Muscle of back (tissue), 13 donors: ENCODE measurements around the gene SELPLG. TPM values are rescaled to one million over a fixed set of nuclear protein-coding genes. Genes with fewer than 3 reads are reported as not detected.
A peak's percentile ranks its signal among the peaks of the same experiment; 100 is the strongest.
"Not testable (repeated sequence)": the region's sequence is repeated elsewhere in the genome, so short reads cannot be mapped to it uniquely, and the experiment has no call there.

Experiments
- DNase-seq, 3 donors: peaks; one replicate each; pipeline versions ENCODE4 v3.0.0 to v3.0.0-alpha.2; 2013
- long read RNA-seq, 9 donors: transcript quantifications; one replicate each; lab custom pipeline, GENCODE V29; 2026
- polyA plus RNA-seq, 10 donors: library from polyadenylated mRNA; unstranded; fragments of 120-200 nt; gene quantifications; one replicate each; pipeline ENCODE4 v1.2.1, GENCODE V29; 2013; ENCODE audit not compliant: insufficient read length in 10 of 10

Gene SELPLG, protein sequence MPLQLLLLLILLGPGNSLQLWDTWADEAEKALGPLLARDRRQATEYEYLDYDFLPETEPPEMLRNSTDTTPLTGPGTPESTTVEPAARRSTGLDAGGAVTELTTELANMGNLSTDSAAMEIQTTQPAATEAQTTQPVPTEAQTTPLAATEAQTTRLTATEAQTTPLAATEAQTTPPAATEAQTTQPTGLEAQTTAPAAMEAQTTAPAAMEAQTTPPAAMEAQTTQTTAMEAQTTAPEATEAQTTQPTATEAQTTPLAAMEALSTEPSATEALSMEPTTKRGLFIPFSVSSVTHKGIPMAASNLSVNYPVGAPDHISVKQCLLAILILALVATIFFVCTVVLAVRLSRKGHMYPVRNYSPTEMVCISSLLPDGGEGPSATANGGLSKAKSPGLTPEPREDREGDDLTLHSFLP
- 10 to 100 TPM in 1 of 10 donors, 1 to 10 TPM in 9; 3.6 to 13.0 (median 4.3) TPM for polyA plus RNA-seq
- long read RNA-seq, donor 1, partial matches to known transcripts: 0 of 3 reads
- long read RNA-seq, donor 1, other reads (novel, unspliced or antisense): 0 of 3 reads
- long read RNA-seq, donor 2, partial matches to known transcripts: 0 of 2 reads
- long read RNA-seq, donor 2, other reads (novel, unspliced or antisense): 0 of 2 reads
- long read RNA-seq, donor 3: 0 reads
- long read RNA-seq, donor 4, partial matches to known transcripts: 0 of 2 reads
- long read RNA-seq, donor 4, other reads (novel, unspliced or antisense): 0 of 2 reads
- long read RNA-seq, donor 5, partial matches to known transcripts: 0 of 3 reads
- long read RNA-seq, donor 5, other reads (novel, unspliced or antisense): 0 of 3 reads
- long read RNA-seq, donor 6, transcript SELPLG-203 (2 exons, 2,256 nt): major isoform, 5 of 5 reads
- long read RNA-seq, donor 6, partial matches to known transcripts: 0 of 5 reads
- long read RNA-seq, donor 6, other reads (novel, unspliced or antisense): 0 of 5 reads
- long read RNA-seq, donor 7, partial matches to known transcripts: 0 of 1 reads
- long read RNA-seq, donor 7, other reads (novel, unspliced or antisense): 0 of 1 reads
- long read RNA-seq, donor 8, partial matches to known transcripts: 0 of 2 reads
- long read RNA-seq, donor 8, other reads (novel, unspliced or antisense): 0 of 2 reads
- long read RNA-seq, donor 9: 0 reads

DNA sequence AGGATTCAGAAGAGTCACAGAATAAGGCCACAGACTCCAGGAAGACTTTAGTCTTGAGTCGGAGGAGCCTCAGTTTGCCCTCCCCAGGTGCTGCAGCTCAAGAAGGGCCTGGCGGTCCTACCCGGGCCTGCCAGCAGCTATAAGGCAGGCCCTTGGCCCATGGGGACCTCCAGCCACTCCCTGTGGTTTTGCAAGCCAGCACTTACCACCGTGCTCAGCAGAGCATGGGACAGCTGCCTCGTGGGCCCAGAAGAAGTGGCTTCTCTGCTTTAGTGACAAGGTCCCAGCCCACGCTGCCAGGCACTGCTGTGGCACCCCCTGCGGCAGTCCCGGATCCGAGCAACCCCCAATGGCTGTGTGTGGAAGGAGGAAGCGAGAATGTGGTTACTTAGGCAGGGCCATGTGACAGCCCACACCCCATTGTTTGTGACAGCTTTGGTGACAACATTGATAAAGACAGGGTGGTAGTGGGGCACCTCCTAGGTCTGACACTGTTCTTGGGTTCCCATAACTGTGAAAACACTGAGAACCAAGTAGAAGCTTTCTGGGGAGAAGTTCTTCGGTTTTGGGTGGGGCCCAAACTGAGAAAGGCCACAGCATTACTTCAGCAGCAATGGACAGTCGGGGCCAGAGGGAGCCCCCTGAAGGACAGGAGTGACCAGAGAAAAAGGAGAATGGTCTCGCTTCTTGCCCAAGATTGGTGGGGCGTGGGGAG, at the start of gene SELPLG:
SELPLG (minus strand) TSS at position 361 of the 715 bp plus-strand sequence. CDS start 9,587 bp downstream, outside the sequence.
- no peak for DNase-seq

DNA sequence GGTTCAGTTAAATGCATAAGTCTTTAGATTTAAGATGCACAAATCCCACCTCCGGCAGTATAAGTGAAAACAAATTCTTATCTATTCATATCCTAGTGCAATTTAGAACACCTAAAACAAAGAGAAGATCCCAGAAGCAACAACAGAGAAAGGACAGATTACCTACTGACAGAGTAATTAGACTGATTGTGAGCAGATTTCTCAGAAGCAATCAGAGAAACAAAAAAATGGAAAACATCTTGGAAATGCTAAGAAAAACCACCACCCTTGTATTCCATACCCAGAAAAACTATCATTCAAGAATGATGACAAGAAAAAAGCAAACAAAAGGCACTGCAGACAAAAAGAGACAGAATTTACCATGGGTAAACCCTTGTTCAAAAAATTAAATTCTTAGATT, 47.6 kb upstream of the SELPLG start:
- no peak for DNase-seq

DNA sequence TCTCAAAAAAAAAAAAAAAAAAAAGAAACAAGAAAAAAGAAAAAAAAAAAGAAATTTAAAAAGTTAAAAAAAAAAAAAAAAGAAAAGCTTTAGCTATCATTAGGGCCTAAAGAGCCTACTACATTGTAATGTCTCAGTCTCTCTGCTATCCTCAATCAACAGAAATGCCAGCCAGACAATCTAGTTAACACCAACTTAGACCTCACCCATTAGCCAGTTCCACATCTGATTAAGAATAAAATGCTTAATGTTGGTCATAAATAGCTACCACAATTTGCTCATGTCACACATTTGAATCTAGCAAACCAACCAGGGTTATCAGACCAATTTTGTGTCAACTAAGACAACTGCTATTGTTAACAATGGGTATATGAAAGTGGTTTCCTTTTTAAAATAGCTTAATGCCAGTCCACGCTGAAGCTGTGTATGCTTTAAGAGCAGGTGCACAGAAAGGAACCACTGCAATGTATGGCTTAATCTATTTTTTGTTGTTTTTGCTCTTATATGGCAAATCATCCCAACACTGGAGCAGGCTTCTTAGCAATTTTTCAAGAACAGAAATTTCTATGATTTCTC, 45.5 kb upstream of the SELPLG start:
- no peak for DNase-seq

DNA sequence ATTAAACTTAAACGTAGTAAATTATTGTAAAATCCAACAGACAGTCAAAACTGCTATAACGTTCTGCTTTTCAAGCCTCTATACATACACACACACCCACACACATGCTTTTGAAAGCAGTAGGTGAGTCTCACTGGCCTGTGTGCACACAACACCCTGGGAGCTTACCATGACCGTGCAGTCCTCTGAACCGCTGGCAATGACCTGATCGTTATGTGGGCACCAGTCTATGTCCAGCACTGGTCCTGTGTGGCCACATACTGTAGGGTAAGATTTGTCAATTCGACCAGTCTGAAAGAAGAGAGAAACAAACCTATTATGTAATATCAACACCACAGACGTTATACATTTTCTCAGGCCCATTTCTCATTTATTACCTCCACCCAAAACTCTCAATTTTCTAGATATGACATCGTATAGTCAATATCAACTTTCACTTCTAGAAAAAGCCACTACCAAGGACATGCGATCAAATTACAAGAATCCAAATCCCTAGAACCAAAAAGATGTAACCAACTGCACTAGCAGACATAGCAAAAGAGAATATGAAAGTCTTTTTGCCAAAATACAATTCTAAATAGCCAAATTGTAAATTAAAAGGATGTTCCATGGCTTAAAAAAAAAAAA, 44.5 kb upstream of the SELPLG start:
- no peak for DNase-seq

DNA sequence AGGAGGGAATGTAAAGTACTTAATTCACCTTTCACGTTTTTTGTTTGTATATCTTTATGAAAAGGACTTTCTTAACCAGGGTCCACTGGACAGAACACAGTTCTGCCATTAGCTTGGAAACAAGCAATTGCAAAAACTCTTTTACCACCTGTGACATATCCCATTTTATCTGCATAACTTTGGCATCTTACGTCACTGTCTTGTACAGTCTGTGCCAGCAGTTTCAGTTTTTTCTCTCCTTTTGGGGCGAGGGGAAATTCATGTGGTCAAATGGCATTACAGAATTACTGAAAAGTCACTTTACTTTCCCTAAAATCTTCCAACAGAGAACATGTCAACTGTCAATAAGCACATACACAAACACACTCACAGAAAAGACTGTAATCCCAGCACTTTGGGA, 43.7 kb upstream of the SELPLG start:
- no peak for DNase-seq

DNA sequence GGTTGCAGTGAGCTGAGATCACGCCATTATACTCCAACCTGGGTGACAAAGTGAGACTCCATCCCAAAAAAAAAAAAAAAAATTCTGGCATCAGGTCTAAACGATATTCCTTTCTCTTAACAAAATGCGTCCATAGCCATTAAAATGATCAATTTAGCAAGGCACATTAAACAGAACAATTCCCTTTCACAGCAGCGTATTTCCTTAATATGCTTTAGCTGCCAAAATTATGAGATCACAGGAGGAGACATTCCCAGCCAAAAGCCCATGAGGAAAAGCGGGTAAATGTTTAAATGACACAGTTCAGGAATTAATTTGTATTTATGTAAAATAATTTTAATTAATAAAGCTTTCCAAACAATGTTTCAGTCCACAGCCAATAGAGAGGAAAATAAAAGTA, 43.0 kb upstream of the SELPLG start:
- no peak for DNase-seq

DNA sequence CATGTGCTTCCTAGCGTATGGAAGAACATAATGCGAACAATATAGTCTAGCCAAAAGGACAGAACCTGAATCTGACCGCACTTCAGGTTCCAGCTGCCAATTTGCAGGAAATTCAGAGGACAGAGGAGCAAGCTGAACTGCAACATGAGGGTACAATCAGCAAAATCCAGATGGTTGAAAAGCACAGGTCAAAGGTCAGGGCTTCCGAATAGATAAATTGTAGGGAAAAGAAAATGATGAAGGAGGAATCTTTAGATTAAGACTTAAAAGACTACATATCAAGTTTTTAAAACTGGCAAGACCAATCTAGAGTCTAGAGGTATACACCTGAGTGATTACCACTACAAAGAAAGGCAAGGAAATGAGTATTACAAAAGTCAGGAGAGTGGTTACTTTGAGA, 42.1 kb upstream of the SELPLG start:
- DNase-seq: no peak

DNA sequence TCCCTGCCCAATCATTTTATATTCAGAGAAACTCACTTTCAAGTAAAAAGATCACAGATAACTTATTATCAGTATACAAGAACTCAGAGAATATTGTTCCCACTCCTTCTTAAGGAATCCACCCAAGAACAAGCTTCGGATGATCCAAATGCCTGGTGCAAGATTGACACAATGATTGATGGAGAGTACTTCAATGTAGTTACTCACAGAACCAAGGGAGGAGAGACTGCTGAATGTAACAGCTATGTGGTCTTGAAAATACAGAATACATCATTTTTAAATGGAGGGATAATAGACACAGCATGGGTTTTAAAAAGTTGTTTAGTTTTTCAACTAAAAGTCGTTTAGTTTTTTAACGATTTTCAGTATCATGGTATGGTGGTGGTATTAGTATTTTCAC, 38.4 kb upstream of the SELPLG start:
- no peak for DNase-seq

DNA sequence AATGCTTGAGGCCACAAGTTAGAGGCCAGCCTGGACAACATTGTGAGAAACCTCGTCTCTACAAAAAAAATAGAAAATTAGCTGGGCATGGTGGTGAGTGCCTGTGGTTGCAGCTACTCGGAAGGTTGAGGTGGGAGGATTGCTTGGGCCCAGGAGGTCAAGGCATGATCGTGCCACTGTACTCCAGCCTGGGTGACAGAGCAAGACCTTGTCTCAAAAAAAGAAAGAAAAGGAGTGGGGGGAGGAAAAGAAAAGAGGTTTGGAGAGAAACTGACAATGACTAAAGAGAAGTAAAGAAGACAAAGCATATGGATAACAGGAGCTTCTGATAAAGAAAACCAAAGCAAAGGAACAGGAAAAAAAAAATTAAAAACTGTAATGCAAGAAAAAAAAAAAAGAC, 37.4 kb upstream of the SELPLG start:
- no peak for DNase-seq

DNA sequence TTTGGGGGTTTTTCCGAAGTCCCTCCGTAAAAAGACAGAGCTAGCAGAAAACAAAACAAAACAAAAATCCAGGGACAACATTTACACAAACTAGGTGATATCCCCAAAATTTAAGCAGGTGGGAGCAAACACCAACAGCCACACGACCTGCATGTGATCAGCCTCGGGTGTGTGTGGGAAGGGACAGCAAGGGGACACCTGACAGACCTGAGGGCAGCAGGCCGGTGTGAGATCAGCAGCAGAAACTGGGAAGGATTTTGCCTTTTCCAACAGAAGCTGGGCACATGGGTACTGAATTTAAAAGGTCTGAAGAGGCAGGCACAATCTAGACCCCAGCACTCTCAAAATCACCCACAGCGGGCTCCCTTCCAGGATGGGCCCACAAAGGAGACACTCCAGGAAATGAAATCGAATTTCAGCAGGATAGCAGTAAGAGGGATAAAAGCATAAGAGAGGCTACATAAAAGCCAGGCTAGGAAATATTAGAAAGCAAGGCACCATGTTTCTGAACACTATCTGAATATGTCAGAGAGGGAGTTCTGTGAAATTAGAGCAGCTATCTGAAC, 36.5 kb upstream of the SELPLG start:
- no peak for DNase-seq

DNA sequence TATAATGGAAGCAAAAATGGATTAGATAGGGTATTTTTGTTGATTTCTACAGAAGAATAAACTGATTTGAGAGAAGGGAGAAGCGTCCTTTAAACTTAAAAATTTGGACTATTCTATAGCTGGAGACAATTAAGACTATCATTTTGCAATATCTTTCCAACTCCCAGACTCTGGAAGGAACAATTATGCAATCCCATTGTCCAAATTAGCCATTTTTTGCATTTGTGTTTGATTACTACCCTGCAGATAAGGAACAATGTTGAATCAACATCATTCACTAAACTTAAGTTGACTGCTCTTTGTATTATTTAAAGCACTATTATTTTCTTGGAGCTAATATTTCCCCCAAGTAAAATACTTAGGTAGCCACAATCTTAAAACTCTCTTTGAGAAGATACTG, 34.8 kb upstream of the SELPLG start:
- peak in 1 of 3 donors; percentile 22 for DNase-seq

DNA sequence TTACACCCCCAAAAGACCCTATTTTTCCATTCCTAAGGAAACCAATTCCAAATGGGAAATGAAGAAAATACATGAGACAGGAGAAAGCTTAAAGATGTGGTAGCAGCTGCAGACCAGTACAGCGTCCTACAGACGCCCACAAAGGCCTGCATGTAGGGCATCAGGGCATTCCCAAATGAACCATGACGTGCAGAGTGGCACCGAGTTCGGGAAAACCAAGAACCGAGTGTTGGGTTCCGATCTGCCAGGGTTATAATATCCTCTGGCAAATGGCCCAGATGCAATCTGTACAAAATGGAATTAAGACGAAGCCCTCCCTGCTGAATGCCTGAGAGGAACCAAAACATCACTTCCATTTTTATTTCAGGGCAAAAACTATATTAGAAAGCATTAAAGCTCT, 34.4 kb upstream of the SELPLG start:
- DNase-seq: peak in 1 of 3 donors; percentile 40

DNA sequence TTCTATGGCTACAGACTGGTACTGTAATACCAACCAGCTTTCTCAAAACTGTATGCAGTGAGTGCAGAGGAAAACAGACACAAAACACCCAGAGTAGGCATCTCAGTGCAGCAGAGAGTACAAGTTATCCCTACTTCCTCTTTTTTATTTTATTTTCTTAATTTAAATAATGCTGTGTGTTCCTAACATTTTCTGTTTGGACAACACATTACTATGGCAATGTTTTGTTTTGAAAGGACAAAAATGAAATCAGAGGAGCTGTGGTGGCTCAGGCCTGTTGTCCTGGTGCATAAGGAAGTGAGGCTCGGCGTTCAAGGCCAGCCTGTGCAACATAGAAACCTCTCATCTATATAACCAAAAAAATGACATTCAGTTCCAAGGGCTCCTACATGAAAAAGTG, 33.7 kb upstream of the SELPLG start:
- no peak for DNase-seq

DNA sequence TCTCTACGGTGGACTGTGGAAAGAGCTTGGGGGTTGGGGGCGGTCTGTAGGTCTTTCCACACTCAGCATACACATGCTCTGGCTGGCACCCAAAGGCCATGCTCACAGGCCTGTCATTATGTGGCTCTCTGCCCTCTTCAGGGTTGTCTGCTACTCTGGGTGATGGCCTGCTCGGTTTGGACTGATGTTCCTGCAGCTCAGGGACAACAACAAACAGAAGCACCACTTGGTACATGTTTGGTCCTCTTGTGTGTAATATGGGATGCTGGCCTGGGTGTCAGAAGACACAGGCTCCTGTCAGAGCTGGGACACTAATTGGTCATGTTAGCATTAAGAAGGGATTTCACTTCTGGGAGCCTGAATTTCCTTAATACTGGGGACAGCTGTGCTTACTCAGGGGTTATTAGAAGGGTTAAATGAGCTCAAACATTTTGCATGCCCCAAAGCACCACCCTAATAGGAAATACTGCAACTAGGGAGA, 32.7 kb upstream of the SELPLG start:
- DNase-seq: peak in 1 of 3 donors; percentile 71

DNA sequence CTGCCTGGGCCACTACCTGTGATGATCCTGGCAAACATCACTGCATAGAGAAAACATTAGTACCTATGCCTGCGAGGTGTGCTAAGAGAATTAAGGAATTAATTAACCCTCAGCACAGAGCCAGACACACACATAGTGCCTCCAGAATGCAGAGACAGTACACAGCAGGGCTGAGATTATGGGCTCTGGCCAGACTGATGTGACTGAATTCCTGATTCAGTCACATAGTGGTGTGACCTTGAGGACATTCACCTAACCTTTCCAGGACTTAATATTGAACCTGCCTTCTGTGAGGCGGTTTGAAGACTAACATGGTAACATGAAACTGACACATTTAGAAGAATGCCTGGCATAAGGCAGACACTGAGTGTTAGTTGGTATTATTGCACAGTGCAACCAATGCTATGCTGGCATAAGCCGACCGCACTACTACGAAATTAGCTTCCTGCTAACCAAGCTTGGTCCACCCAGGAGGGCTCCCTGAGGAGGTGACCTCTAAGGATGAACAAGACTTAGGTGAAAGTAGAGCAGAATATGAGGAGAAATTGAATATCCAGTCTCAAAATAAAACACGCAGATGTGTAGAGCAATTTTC, 32.0 kb upstream of the SELPLG start:
- DNase-seq: no peak

DNA sequence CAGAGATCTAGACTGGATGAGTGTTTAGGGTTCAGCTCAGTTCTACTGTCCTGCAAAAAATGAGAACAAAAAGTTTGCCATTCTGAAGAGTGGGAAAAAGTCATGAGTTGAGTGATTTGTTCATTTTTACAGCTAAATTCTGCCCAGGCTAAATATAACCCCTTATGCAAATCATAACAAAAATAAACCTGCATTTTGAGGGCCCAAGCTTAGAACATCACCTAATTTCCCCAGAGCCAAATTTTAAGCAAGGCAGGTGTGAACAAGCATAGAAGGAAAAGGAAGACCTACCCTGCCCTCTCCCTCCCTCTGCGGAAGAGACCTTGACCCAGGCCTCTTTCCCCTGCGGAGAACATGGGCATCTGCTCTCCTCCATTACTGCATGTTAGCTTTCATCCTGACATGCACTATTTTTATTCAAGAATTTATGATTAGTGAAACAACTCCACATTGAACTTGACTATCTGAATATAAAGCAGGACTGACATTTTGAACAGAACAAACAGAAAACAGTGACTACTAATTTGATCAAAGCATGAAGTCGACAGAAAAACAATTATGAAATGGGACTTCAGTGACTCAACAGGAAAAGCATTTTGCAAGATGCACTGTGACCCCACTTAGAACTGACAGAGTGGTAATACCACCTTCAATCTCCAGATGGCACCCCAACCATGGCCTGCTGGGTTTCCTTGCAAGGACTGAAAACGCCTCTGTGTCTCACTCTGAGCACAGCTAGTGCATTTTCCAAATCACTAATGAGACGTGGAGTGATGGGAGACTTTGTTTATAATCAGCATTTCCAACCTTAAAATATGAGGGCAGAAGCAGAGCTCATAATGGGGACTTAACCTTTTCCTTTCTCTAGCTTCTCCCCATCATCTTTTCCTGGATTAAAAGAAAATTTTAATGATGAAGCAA, 30.9 kb upstream of the SELPLG start:
- DNase-seq: peak; percentile 90 to 93 (median 91)

DNA sequence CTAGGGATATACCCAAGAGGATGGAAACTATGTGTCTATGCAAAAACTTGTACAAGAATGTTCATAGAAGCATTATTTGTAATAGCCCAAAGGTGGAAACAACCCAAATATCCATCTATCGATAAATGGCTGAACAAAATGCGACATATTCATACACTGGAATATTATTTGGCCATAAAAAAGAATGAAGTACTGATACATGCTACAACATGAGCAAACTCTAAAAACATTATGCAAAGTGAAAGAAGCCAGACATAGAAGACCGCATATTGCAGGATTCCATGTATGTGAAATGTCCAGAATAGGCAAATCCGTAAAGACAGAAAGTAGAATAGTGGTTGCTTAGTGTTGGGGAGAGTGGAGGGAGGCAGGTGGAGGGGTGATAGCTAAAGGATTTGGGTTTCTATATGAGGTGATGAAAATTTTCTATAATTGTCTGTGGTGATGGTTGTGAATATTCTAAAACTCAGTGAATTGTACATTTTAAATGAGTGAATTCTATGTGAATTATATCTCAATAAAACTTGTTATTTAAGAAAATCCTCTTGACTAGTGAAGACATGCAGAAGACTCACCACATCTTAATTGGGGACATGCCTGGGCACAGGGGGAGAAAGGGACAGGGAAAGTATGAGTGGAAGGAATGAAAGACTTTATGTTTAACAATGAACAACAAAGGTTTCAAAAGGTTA, 29.8 kb upstream of the SELPLG start:
- no peak for DNase-seq

DNA sequence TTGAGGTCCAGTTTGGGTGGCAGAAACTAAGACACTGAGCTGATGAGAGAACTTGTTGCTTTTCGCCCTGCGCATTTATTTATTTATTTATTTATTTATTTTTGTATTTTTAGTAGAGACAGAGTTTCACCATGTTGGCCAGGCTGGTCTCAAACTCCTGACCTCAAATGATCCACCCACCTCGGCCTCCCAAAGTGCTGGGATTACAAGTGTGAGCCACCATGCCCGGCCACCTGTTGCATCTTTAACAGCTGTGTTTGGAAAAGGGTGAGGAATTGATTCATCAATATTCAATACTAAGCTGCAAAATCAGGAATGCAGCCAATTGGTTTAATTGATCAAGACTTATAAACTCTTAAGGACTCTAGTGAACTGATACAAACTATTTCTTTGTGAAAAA, 24.4 kb upstream of the SELPLG start:
- DNase-seq: not testable (repeated sequence)
